CD4-positive, alpha-beta T cell treated with Interleukin-6 for 4 hours (primary cell): ENCODE results near the gene ARPP21.

ENCODE experiments used
- DNase-seq: peaks from one replicate; pipeline ENCODE4 v3.0.0-alpha.2; 2020; ENCODE audit warnings: mixed read lengths

Gene ARPP21

DNA sequence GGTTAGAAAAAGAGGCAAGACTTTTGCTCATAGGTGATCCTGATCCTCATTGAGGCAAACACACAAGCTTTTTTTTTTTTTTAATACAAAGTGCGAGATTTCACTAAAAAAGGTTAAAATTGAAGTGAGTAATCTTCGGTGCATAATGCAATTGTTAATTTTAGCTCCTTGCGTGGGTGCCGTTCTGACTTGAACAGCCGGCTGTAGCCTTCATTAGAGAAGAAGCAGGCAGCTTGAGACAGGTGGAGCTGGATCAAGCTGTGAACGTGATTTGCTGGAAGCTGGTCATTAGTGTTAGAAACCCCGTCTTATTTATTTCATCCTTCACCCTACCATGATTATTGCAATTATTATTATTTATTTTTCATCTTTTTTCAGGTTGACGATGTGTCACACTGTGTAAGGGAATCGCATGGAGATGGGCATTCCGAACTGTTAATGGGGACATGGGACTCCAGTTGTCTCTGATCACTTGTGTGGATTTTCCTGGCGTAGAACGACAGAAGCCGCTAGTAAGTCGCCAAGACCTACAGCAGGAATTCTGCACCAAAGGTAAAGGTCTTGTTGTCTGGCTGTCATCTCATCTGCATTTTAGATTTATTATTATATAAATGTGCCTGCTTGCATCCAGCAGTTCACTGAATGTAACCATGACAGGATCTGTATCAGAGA is 40.2 kb downstream of the ARPP21 start:
- DNase-seq, result no peak

DNA sequence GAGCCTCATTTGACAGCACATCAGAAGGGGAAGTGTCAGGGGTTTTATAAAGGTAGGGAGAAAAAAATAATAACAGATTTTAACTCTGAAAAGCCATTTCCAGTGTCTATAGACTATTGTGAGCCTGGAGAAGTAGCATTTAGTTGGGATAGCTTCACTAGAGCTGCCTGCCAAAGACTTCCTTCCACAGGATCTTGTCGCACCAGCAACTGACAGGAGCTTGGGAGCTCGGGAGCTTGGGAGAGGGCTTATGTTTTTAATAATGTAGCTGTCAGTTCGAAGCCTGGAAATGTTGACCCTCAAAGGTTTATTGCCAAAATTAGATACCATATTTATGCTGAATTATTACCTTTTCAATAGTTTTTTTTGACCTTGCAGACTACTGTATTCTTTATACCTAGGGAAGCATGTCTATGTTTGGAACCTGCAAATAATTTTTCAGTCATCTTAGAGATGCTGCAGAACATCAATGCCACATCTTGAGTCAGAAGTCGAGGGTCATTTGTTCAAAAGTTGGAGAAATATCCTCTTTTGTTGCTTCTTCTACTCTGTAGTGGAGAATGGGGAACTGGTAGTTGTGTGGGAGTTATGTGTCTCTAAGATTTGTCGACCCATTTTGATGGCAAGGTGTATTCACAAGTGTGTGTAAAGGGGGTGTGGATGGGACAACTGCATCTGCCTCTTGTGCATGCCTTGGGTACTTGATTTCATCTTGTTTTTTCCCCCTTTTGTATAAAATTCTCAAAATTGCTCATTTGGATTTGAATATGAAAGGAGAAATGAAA is 41.7 kb downstream of the ARPP21 start:
- no peak for DNase-seq

DNA sequence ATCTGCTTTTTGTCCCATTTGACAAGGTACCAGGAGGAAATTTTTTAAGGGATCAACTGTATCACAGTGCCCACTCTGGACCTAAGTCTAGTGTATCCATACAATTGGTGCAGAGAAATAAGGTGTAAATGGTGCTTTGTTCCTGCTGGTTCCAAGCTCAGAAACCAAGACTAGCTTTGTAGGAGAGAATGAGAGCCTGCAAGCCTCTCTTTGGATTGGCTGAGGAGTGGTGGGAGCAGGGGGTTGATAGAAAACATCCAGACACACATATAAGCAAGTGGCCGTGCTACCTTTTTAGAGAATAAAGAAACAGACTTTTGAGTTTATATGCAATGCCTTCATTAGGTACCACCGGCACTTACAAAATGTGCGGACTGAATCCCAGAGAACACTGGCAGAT is 45.8 kb downstream of the ARPP21 start:
- DNase-seq, result no peak

DNA sequence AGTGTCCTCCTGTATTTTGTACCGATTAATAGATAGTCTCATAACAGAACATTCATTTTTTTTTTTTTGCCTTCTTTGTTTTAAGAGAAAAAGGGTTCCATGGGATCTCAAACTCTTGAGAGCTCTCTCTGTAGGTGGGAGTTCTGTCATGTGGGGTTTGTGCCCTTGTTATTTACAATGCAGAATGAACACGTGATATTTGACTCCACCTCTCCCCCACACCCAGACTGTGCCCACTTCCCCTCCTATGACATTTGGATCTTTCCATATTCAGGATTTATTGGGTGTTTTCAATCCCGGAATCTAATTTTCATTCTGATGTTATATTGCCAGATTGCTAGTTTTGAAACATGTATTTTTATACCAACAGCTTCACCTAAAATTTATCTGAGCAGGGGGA is 49.5 kb downstream of the ARPP21 start:
- no peak for DNase-seq

- DNase-seq, result no peak
These were observed 50.9 kb downstream of the ARPP21 start for GRCh38 chr3:35690271-35690670.

DNA sequence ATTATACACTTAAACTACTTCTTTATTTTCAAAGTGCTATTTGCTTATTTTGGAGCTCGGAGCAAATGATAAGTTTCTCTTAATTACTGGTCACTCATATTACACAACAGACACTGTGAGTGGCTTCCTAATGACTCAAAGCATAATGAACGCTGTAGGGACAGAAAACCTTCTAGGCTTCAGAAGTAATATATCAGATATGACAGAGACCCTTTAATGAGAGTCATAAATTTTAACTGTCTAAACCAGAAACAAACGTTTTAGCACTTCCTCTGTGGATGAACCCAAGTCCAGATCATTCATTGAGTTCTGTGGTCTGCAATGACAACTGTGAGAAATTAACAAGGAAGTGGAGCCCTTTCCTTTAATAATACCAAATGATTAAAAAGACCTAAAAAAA is 66.6 kb downstream of the ARPP21 start:
- no peak for DNase-seq

- DNase-seq, result no peak
These were observed 68.6 kb downstream of the ARPP21 start for GRCh38 chr3:35707904-35708303.

DNA sequence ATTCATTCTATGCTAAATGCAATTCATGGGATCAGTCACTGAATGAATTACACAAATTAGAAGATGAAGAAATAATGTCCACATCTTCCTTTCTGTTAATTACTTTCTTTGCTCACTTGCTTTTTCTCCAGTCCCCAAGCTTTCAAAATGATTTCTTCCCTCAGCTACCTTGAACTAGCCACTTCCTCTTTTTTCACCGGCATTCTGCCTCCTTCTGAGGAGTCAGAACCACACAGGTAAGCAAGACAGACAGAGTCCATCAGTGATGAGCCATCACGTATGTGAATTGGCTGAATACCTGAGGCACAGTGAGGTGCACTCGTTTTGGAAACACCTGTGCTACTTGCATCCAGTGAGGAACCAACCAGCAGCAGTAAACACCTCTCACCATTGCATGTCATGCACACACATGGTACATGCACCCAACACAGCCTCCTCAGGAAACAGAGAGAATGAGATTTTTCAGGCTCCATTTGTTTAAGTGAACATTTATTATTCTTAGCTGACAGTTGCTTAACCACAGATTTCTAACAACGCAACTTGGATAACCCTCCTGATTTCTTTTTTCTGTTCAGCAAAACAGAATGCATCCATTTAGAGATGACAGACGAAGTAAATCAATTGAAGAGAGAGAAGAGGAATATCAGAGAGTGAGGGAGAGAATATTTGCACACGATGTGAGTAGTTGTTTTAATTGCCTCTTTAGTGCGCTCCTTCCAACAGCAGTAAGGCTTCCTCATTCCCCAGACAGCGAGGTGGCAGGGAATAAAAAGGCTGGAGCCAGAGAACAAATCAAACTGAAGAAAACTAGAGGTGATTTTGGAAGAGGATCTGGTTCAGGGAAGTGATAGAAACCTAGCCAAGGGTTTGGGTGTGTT is 69.3 kb downstream of the ARPP21 start:
- no peak for DNase-seq

GRCh38 chr3:35709691-35710090 is 70.4 kb downstream of the ARPP21 start:
- no peak for DNase-seq

GRCh38 chr3:35710554-35710953 is 71.2 kb downstream of the ARPP21 start:
- no peak for DNase-seq

DNA sequence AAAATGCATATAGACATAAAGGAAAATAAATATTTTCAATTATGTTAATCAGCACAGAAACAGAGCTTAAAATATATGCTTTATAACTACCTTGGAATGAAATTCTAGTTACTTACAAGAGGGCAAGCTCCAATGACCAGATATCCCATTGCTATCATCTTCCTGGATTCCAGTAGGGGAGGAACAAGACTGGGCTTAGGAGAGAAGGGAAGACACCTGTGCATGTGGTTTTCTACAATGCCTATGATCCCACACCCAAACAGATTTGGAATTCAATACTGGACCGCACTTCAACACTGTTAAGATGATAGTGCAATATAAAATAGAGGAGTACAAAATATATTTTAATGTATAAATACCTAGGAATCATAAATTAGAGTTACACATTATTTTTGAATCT is 79.6 kb downstream of the ARPP21 start:
- no peak for DNase-seq

- DNase-seq, result no peak
These were observed 82.3 kb downstream of the ARPP21 start for GRCh38 chr3:35721628-35722027.

GRCh38 chr3:35722902-35723301 is 83.6 kb downstream of the ARPP21 start:
- DNase-seq, result no peak

- no peak for DNase-seq
These were observed 84.3 kb downstream of the ARPP21 start for GRCh38 chr3:35723480-35724097.

GRCh38 chr3:35724106-35724505 is 84.8 kb downstream of the ARPP21 start:
- no peak for DNase-seq

GRCh38 chr3:35727179-35727578 is 87.9 kb downstream of the ARPP21 start:
- DNase-seq, result no peak

GRCh38 chr3:35733341-35733740 is 94.0 kb downstream of the ARPP21 start:
- no peak for DNase-seq

- DNase-seq, result no peak
These were observed 94.5 kb downstream of the ARPP21 start for GRCh38 chr3:35733864-35734263.

DNA sequence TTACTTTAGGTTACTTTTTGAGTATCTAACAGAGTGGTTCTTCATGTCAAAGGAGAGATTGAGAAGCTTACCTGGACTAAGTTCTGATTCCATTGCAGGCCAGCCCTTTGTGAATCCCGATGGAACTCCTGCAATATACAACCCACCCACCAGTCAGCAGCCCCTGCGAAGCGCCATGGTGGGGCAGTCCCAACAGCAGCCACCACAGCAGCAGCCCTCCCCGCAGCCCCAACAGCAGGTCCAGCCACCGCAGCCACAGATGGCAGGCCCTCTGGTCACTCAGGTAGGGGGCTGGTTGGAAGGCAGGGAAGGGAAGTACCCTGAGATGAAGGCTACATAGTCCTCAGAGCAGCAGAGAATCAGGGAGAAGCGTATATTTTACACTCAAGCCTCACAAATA is 97.8 kb downstream of the ARPP21 start:
- no peak for DNase-seq

GRCh38 chr3:35737527-35737926 is 98.2 kb downstream of the ARPP21 start:
- DNase-seq, result no peak

GRCh38 chr3:35737934-35738706 is 98.8 kb downstream of the ARPP21 start:
- DNase-seq, result no peak

- no peak for DNase-seq
These were observed 100.0 kb downstream of the ARPP21 start for GRCh38 chr3:35739181-35739809.
